ENCODE data around the gene CCHCR1. TPM values are rescaled to one million over a fixed set of nuclear protein-coding genes. Genes with fewer than 3 reads are reported as not detected.

CCHCR1 gene
- total RNA-seq, 1 experiment from 2014 or later: 45.5 TPM

GRCh38 chr6:31135710-31136109 lies 21.9 kb downstream of the CCHCR1 start:
- Histone ChIP-seq H3K14ac (ENCODE audit: insufficient read depth, low read length) (no peak overlapping the region), H3K4me2 (ENCODE audit: insufficient read depth, insufficient read length, low read length) (no peak overlapping the region), H3K79me1 (ENCODE audit: insufficient read depth, low read depth, low read length, poor library complexity, severe bottlenecking) (no peaks in the 10 kb centered on the region), H3K27me3 (ENCODE audit: insufficient read depth, low read length) (no peaks in the 10 kb centered on the region), H3K9me3 (ENCODE audit: control insufficient read depth, low read depth, low read length) (no peaks in the 10 kb centered on the region), H4K8ac (replicated peaks; ENCODE audit: insufficient read length, low read depth, low read length) (no peak overlapping the region), H2BK15ac (ENCODE audit: low read depth, low read length) (no peak overlapping the region), H3K4me1 (ENCODE audit: insufficient read depth, low read length) (peaks cover 7% of the 10 kb centered on the region; the same call in 1 of the 2 replicates), H3K23me2 (ENCODE audit: insufficient read length, low read depth, low read length, poor library complexity, severe bottlenecking) (no peaks in the 10 kb centered on the region), H2AK5ac (ENCODE audit: insufficient read length, low read length) (no peak overlapping the region), H3K56ac (ENCODE audit: insufficient read length, low read depth, low read length) (no peak overlapping the region), H3K79me2 (ENCODE audit: insufficient read depth, low read length) (no peaks in the 10 kb centered on the region), H2AFZ (ENCODE audit: low read length) (no peak overlapping the region), H3K18ac (ENCODE audit: insufficient read length, low read depth, low read length) (no peak overlapping the region), H2BK20ac (ENCODE audit: low read depth, low read length, poor library complexity, severe bottlenecking) (no peak overlapping the region), H4K91ac (ENCODE audit: insufficient read length, low read depth, low read length) (no peak overlapping the region), H3K27ac (ENCODE audit: insufficient read length, low read depth, low read length) (no peak overlapping the region), H3K9ac (ENCODE audit: extremely low read depth, insufficient read length, low read length) (no peak overlapping the region), H4K5ac (ENCODE audit: insufficient read length, low read depth, low read length) (no peak overlapping the region), H2BK12ac (ENCODE audit: insufficient read length, low read depth, low read length) (no peak overlapping the region), H3K23ac (ENCODE audit: insufficient read length, low read depth, low read length) (no peak overlapping the region), H2BK5ac (ENCODE audit: insufficient read length, low read length) (no peak overlapping the region), H3K4ac (ENCODE audit: low read depth, low read length) (no peak overlapping the region), H2BK120ac (ENCODE audit: low read depth, low read length, poor library complexity, severe bottlenecking) (no peak overlapping the region), H4K20me1 (ENCODE audit: control insufficient read depth, insufficient read depth, insufficient read length) (no peaks in the 10 kb centered on the region), H3T11ph (ENCODE audit: low read length) (no peak overlapping the region)
- Mint-ChIP-seq H3K27me3 (ENCODE audit: low read depth) (no peaks in the 10 kb centered on the region; the same call in none of the 2 replicates), H3K4me1 (peaks cover 31 to 34% of the 10 kb centered on the region in 2 experiments), H3K36me3 (ENCODE audit: insufficient read depth in 1 of 3, low read depth in 3 of 3) (peaks cover 0 to 5% (median 3%) of the 10 kb centered on the region in 3 experiments; a peak in 2 of 7 replicates), H3K27ac (no peak overlapping the region), H3K4me3 (no peak overlapping the region), H3K9me3 (no peaks in the 10 kb centered on the region; a peak in 2 of 5 replicates)
- WGBS (ENCODE audit: extremely low coverage, insufficient read length, low lambda C conversion rate): no CpG with 5 or more reads among the region's 10 CpGs
- DNase-seq: no peak
- TF ChIP-seq CTCF (conservative IDR thresholded peaks at IDR 0.05): no peak
